ENCODE data around the gene PNMT. TPM values are rescaled to one million over a fixed set of nuclear protein-coding genes. Genes with fewer than 3 reads are reported as not detected.
"Not testable (repeated sequence)": the region's sequence is repeated elsewhere in the genome, so short reads cannot be mapped to it uniquely, and the experiment has no call there.

PNMT gene
- total RNA-seq, 1 donor from 2014 or later, result 1.3 TPM

GRCh38 chr17:39700148-39700987 lies 32.1 kb downstream of the PNMT start:
- no peak for DNase-seq (ENCODE audit: low spot score)
- intact Hi-C loops (cut with DNase I), result no loop called here
- peak; percentile 35 for ATAC-seq

- DNase-seq (ENCODE audit: low spot score), result no peak
- intact Hi-C loops (cut with DNase I), result no loop called here
These were observed 32.9 kb downstream of the PNMT start for GRCh38 chr17:39701012-39701783.

GRCh38 chr17:39701784-39702422 lies 33.6 kb downstream of the PNMT start:
- no peak for ATAC-seq
- intact Hi-C loops (cut with DNase I), result no loop called here
- DNase-seq (ENCODE audit: low spot score), result no peak

More at GRCh38 chr17:39701012-39701783, 32.9 kb downstream of the PNMT start:
- no peak for ATAC-seq

GRCh38 chr17:39702901-39703893 lies 34.9 kb downstream of the PNMT start:
- DNase-seq (ENCODE audit: low spot score) (no peak), ATAC-seq (peak; percentile 18)
- intact Hi-C loops (cut with DNase I), result no loop called here

- DNase-seq (ENCODE audit: low spot score), result no peak
- intact Hi-C loops (cut with DNase I), result no loop called here
- no peak for ATAC-seq
These were observed 35.7 kb downstream of the PNMT start for GRCh38 chr17:39703913-39704312.

- peak; percentile 67 for ATAC-seq
- intact Hi-C loops (cut with DNase I), result loop anchor here (5.0 kb wide), 1 partner anchor 272 kb away; no protein-coding TSS in a partner anchor
- no peak for DNase-seq (ENCODE audit: low spot score)
These were observed 36.7 kb downstream of the PNMT start for GRCh38 chr17:39704821-39705551.

GRCh38 chr17:39705786-39706348 lies 37.6 kb downstream of the PNMT start:
- intact Hi-C loops (cut with DNase I), result loop anchor here (5.0 kb wide), 1 partner anchor 271 kb away; no protein-coding TSS in a partner anchor
- ATAC-seq (no peak), DNase-seq (ENCODE audit: low spot score) (no peak)

- intact Hi-C loops (cut with DNase I), result loop anchor here (5.0 kb wide), 1 partner anchor 271 kb away; no protein-coding TSS in a partner anchor
- DNase-seq (ENCODE audit: low spot score) (no peak), ATAC-seq (peak; percentile 18)
These were observed 38.1 kb downstream of the PNMT start for GRCh38 chr17:39706383-39706782.

- intact Hi-C loops (cut with DNase I), result loop anchor here (5.0 kb wide), 1 partner anchor 270 kb away; no protein-coding TSS in a partner anchor
- DNase-seq (ENCODE audit: low spot score), result no peak
- ATAC-seq, result no peak
These were observed 38.7 kb downstream of the PNMT start for GRCh38 chr17:39706921-39707337.

GRCh38 chr17:39709319-39709997 lies 41.2 kb downstream of the PNMT start:
- ATAC-seq (no peak), DNase-seq (ENCODE audit: low spot score) (no peak)
- intact Hi-C loops (cut with DNase I), result loop anchor here (5.0 kb wide), 1 partner anchor 268 kb away; no protein-coding TSS in a partner anchor

GRCh38 chr17:39709998-39710964 lies 42.0 kb downstream of the PNMT start:
- ATAC-seq, result no peak
- DNase-seq (ENCODE audit: low spot score), result no peak
- intact Hi-C loops (cut with DNase I), result loop anchor here (5.0 kb wide), 1 partner anchor 267 kb away; no protein-coding TSS in a partner anchor

- ATAC-seq; intact Hi-C loops (cut with DNase I); DNase-seq (ENCODE audit: low spot score): not testable (repeated sequence)
These were observed 42.8 kb downstream of the PNMT start for GRCh38 chr17:39711071-39711470.

- intact Hi-C loops (cut with DNase I), result no loop called here
- ATAC-seq (no peak), DNase-seq (ENCODE audit: low spot score) (no peak)
These were observed 43.6 kb downstream of the PNMT start for GRCh38 chr17:39711851-39712250.

- intact Hi-C loops (cut with DNase I), result no loop called here
- DNase-seq (ENCODE audit: low spot score) (no peak), ATAC-seq (no peak)
These were observed 46.0 kb downstream of the PNMT start for GRCh38 chr17:39714234-39714633.

- peak; percentile 7 for ATAC-seq
- intact Hi-C loops (cut with DNase I), result no loop called here
- no peak for DNase-seq (ENCODE audit: low spot score)
These were observed 47.3 kb downstream of the PNMT start for GRCh38 chr17:39715375-39716072.

Measured in sciatic nerve (tissue), 2 donors.